Measurements from ENCODE around the gene XPR1. TPM values are rescaled to one million over a fixed set of nuclear protein-coding genes. Genes with fewer than 3 reads are reported as not detected.
A peak's percentile ranks its signal among the peaks of the same experiment; 100 is the strongest.
"Not testable (repeated sequence)": the region's sequence is repeated elsewhere in the genome, so short reads cannot be mapped to it uniquely, and the experiment has no call there.

XPR1 gene
- total and polyA plus RNA-seq, 7 donors, result 3.7 to 19.1 (median 11.2) TPM

GRCh38 chr1:180722586-180722985, 90.8 kb downstream of the XPR1 start:
- Histone ChIP-seq H3K36me3 (ENCODE audit: insufficient read depth in 1 of 2, low read depth in 1 of 2) (no peaks in the 10 kb centered on the region), H3K4me3 (no peak overlapping the region), H3K4me1 (peaks cover 23% of the 10 kb centered on the region), H3K27me3 (ENCODE audit: insufficient read depth in 3 of 3, low read length in 2 of 3) (no peaks in the 10 kb centered on the region), H3K27ac (peak overlapping the region; percentile 54), H3K9me3 (no peaks in the 10 kb centered on the region)
- intact Hi-C loops (cut with DNase I), result no loop called here
- DNase-seq (no peak), ATAC-seq (no peak)
- TF ChIP-seq CTCF (IDR thresholded peaks at IDR 0.05), result no peak
- 80 to 92% (median 86%) methylated on average over 1 of the region's 1 CpG for WGBS, 3 donors

- ATAC-seq (no peak), DNase-seq (no peak)
- no peaks in the 10 kb centered on the region for H3K36me3 ChIP-seq (ENCODE audit: insufficient read depth in 1 of 2, low read depth in 1 of 2)
- no peaks in the 10 kb centered on the region for H3K27me3 ChIP-seq (ENCODE audit: insufficient read depth in 3 of 3, low read length in 2 of 3)
- no peak for TF ChIP-seq CTCF (IDR thresholded peaks at IDR 0.05)
- peaks cover 23% of the 10 kb centered on the region for H3K4me1 ChIP-seq
- H3K4me3 ChIP-seq, result no peak overlapping the region
- H3K9me3 ChIP-seq, result peaks cover 5% of the 10 kb centered on the region
- intact Hi-C loops (cut with DNase I), result no loop called here
- WGBS, 3 donors, result 19 to 52% (median 42%) methylated on average over 1 of the region's 1 CpG
- H3K27ac ChIP-seq, result no peak overlapping the region
These were observed 92.2 kb downstream of the XPR1 start for GRCh38 chr1:180724055-180724454.

GRCh38 chr1:180726024-180726423, 94.2 kb downstream of the XPR1 start:
- H3K36me3 ChIP-seq (ENCODE audit: insufficient read depth in 1 of 2, low read depth in 1 of 2); intact Hi-C loops (cut with DNase I); H3K4me3 ChIP-seq; H3K27me3 ChIP-seq (ENCODE audit: insufficient read depth in 3 of 3, low read length in 2 of 3); H3K27ac ChIP-seq; DNase-seq; ATAC-seq: not testable (repeated sequence)
- WGBS, 3 donors, result 97 to 98% (median 98%) methylated on average over 6 of the region's 6 CpGs
- peaks cover 18% of the 10 kb centered on the region for H3K4me1 ChIP-seq
- peaks cover 19% of the 10 kb centered on the region for H3K9me3 ChIP-seq

- H3K27ac ChIP-seq; H3K27me3 ChIP-seq (ENCODE audit: insufficient read depth in 3 of 3, low read length in 2 of 3); H3K36me3 ChIP-seq (ENCODE audit: insufficient read depth in 1 of 2, low read depth in 1 of 2); intact Hi-C loops (cut with DNase I); DNase-seq; ATAC-seq; H3K4me1 ChIP-seq; H3K4me3 ChIP-seq: not testable (repeated sequence)
- H3K9me3 ChIP-seq, result peaks cover 19% of the 10 kb centered on the region
- 59 to 88% (median 73%) methylated on average over 3 of the region's 3 CpGs for WGBS, 3 donors
These were observed 95.9 kb downstream of the XPR1 start for GRCh38 chr1:180727751-180728150.

- intact Hi-C loops (cut with DNase I), result no loop called here
- no peak for DNase-seq
- WGBS, 3 donors, result 84 to 98% (median 94%) methylated on average over 4 of the region's 4 CpGs
These were observed 96.8 kb downstream of the XPR1 start for GRCh38 chr1:180728472-180729106.

More at GRCh38 chr1:180728472-180729106, 96.8 kb downstream of the XPR1 start:
- H3K4me1 ChIP-seq, result peaks cover 4% of the 10 kb centered on the region
- no peak overlapping the region for H3K27ac ChIP-seq
- no peak for ATAC-seq
- H3K4me3 ChIP-seq, result no peak overlapping the region
- peaks cover 28% of the 10 kb centered on the region for H3K9me3 ChIP-seq
- no peaks in the 10 kb centered on the region for H3K27me3 ChIP-seq (ENCODE audit: insufficient read depth in 3 of 3, low read length in 2 of 3)
- TF ChIP-seq CTCF (IDR thresholded peaks at IDR 0.05), result no peak
- no peaks in the 10 kb centered on the region for H3K36me3 ChIP-seq (ENCODE audit: insufficient read depth in 1 of 2, low read depth in 1 of 2)

Measured in psoas muscle (tissue), 8 donors.